ENCODE measurements around the gene CES3. TPM values are rescaled to one million over a fixed set of nuclear protein-coding genes. Genes with fewer than 3 reads are reported as not detected.
"Not testable (repeated sequence)": the region's sequence is repeated elsewhere in the genome, so short reads cannot be mapped to it uniquely, and the experiment has no call there.

CES3 gene
- total RNA-seq, 2 experiments from 2014 or later = 1.1 to 1.3 TPM

DNA sequence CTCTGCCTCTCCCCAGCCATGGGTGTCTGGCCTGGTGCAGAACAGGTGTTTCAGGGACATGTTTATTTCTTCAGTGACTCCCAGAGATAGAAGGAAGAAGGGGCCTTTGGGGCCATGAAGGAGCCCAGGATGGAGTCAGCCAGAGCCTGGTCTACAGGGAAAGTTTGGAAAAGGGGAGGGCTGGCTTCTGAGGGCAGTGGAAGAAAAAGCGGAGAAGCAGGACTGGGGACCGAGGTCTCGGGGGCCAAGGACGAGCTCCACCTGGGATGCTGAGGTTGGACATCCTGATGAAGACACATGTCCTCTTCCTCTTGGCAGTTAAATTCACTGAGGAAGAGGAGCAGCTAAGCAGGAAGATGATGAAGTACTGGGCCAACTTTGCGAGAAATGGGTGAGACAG lies 18.1 kb upstream of the CES3 start:
- Histone ChIP-seq H3K27ac (ENCODE audit: low read depth in 1 of 2, low read length in 2 of 2) (no peak overlapping the region), H3K9me3 (ENCODE audit: control insufficient read depth in 1 of 2, insufficient read depth in 1 of 2, low read length in 2 of 2) (no peaks in the 10 kb centered on the region), H3K4me1 (ENCODE audit: insufficient read depth, low read length) (peaks cover 9% of the 10 kb centered on the region), H3K36me3 (ENCODE audit: insufficient read depth, low read length) (peaks cover 56% of the 10 kb centered on the region), H3K4me3 (ENCODE audit: low read length) (no peak overlapping the region), H3K27me3 (ENCODE audit: control insufficient read depth in 1 of 2, insufficient read depth in 2 of 2, low read length in 2 of 2) (no peaks in the 10 kb centered on the region)
- POLR2A ChIA-PET = no interaction called here
- TF ChIP-seq, protein P1, sequence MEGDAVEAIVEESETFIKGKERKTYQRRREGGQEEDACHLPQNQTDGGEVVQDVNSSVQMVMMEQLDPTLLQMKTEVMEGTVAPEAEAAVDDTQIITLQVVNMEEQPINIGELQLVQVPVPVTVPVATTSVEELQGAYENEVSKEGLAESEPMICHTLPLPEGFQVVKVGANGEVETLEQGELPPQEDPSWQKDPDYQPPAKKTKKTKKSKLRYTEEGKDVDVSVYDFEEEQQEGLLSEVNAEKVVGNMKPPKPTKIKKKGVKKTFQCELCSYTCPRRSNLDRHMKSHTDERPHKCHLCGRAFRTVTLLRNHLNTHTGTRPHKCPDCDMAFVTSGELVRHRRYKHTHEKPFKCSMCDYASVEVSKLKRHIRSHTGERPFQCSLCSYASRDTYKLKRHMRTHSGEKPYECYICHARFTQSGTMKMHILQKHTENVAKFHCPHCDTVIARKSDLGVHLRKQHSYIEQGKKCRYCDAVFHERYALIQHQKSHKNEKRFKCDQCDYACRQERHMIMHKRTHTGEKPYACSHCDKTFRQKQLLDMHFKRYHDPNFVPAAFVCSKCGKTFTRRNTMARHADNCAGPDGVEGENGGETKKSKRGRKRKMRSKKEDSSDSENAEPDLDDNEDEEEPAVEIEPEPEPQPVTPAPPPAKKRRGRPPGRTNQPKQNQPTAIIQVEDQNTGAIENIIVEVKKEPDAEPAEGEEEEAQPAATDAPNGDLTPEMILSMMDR (IDR thresholded peaks at IDR 0.05) = no peak
- DNase-seq (no peak), ATAC-seq (ENCODE audit: poor library complexity) (no peak)
- Mint-ChIP-seq H3K36me3 (ENCODE audit: low read depth) (peaks cover 60% of the 10 kb centered on the region), H3K4me1 (ENCODE audit: low read depth) (peaks cover 8% of the 10 kb centered on the region), H3K9me3 (no peaks in the 10 kb centered on the region), H3K27ac (no peak overlapping the region), H3K27me3 (peaks cover 7% of the 10 kb centered on the region), H3K4me3 (no peak overlapping the region)
- intact Hi-C loops (cut with DNase I, micrococcal nuclease) = no loop called here
- CTCF ChIA-PET = no interaction called here

DNA sequence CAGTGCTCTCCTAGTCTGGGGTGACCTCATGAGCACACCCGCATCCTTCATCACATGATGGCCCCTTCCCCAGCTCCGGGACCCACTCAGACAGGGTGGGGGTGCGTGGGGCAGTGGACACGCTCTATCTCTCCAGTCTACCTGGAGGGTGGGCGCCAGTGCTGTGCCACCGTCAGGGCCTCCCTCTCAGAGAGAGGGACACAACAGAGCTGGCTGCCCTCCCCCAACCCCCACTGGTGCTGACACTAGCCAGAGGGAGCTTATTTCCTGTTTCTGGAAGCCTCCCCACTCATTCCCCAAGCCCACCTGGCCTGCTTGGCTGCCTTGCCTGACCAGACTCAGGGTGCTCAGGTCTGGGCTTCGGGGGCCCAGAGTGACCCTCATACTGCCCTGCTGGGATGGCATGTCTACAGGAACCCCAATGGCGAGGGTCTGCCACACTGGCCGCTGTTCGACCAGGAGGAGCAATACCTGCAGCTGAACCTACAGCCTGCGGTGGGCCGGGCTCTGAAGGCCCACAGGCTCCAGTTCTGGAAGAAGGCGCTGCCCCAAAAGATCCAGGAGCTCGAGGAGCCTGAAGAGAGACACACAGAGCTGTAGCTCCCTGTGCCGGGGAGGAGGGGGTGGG lies 17.5 kb upstream of the CES3 start:
- H3K4me3 Mint-ChIP-seq = no peak overlapping the region
- Histone ChIP-seq H3K4me3 (ENCODE audit: low read length) (no peak overlapping the region), H3K4me1 (ENCODE audit: insufficient read depth, low read length) (peaks cover 15% of the 10 kb centered on the region), H3K27ac (ENCODE audit: low read depth in 1 of 2, low read length in 2 of 2) (no peak overlapping the region), H3K9me3 (ENCODE audit: control insufficient read depth in 1 of 2, insufficient read depth in 1 of 2, low read length in 2 of 2) (peaks cover 0 to 2% of the 10 kb centered on the region in 2 experiments), H3K27me3 (ENCODE audit: control insufficient read depth in 1 of 2, insufficient read depth in 2 of 2, low read length in 2 of 2) (peaks cover 3 to 4% of the 10 kb centered on the region in 2 experiments), H3K36me3 (ENCODE audit: insufficient read depth, low read length) (peaks cover 50% of the 10 kb centered on the region)
- H3K27ac Mint-ChIP-seq = no peak overlapping the region
- H3K4me1 Mint-ChIP-seq (ENCODE audit: low read depth) = peaks cover 13% of the 10 kb centered on the region
- ATAC-seq (ENCODE audit: poor library complexity) (no peak), DNase-seq (no peak)
- CTCF ChIA-PET = interaction anchor here (1.0 to 1.3 kb wide), 2 partner anchors 18 to 113 kb away, joined by 4 read pairs; partner anchors contain the start of genes CES3 and NAE1
- H3K27me3 Mint-ChIP-seq = peaks cover 12% of the 10 kb centered on the region
- TF ChIP-seq, protein P1 (IDR thresholded peaks at IDR 0.05) = no peak
- POLR2A ChIA-PET = interaction anchor here (0.6 kb wide), 1 partner anchor 1380 kb away, joined by 3 read pairs; no protein-coding TSS in a partner anchor
- peaks cover 55% of the 10 kb centered on the region for H3K36me3 Mint-ChIP-seq (ENCODE audit: low read depth)
- H3K9me3 Mint-ChIP-seq = no peaks in the 10 kb centered on the region
- intact Hi-C loops (cut with DNase I, micrococcal nuclease) = no loop called here

DNA sequence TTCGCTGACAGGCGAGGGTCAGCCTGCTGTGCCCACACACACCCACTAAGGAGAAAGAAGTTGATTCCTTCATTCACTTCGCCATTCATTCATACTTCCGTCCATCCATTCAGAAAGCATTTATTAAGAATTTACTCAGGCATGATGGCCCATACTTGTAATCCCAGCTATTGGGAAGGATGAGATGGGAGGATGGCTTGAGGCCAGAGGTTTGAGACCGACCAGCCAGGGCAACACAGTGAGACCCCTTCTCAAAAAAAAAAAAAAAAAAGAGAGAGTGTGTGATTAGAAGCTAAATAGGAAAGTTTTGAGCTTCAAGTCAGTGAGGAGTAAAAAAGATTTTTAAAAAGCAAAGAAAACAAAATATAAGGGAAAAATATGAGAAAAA lies 17.0 kb upstream of the CES3 start:
- Histone ChIP-seq H3K4me1 (ENCODE audit: insufficient read depth, low read length) (peaks cover 20% of the 10 kb centered on the region), H3K27me3 (ENCODE audit: control insufficient read depth in 1 of 2, insufficient read depth in 2 of 2, low read length in 2 of 2) (peaks cover 7 to 9% of the 10 kb centered on the region in 2 experiments), H3K9me3 (ENCODE audit: control insufficient read depth in 1 of 2, insufficient read depth in 1 of 2, low read length in 2 of 2) (peaks cover 0 to 7% of the 10 kb centered on the region in 2 experiments), H3K27ac (ENCODE audit: low read depth in 1 of 2, low read length in 2 of 2) (no peak overlapping the region), H3K36me3 (ENCODE audit: insufficient read depth, low read length) (peaks cover 46% of the 10 kb centered on the region), H3K4me3 (ENCODE audit: low read length) (no peak overlapping the region)
- Mint-ChIP-seq H3K27me3 (peaks cover 17% of the 10 kb centered on the region), H3K36me3 (ENCODE audit: low read depth) (peaks cover 50% of the 10 kb centered on the region), H3K4me3 (peak overlapping the region; percentile 11), H3K27ac (no peak overlapping the region), H3K9me3 (no peaks in the 10 kb centered on the region), H3K4me1 (ENCODE audit: low read depth) (peaks cover 16% of the 10 kb centered on the region)
- TF ChIP-seq, protein P1 (IDR thresholded peaks at IDR 0.05) = no peak
- ChIA-PET CTCF (interaction anchor here (1.0 to 1.3 kb wide), 2 partner anchors 17 to 113 kb away, joined by 4 read pairs; partner anchors contain the start of genes CES3 and NAE1), POLR2A (interaction anchor here (0.6 kb wide), 1 partner anchor 1380 kb away, joined by 3 read pairs; no protein-coding TSS in a partner anchor)
- no peak for DNase-seq
- no peak for ATAC-seq (ENCODE audit: poor library complexity)
- intact Hi-C loops (cut with DNase I, micrococcal nuclease) = no loop called here

DNA sequence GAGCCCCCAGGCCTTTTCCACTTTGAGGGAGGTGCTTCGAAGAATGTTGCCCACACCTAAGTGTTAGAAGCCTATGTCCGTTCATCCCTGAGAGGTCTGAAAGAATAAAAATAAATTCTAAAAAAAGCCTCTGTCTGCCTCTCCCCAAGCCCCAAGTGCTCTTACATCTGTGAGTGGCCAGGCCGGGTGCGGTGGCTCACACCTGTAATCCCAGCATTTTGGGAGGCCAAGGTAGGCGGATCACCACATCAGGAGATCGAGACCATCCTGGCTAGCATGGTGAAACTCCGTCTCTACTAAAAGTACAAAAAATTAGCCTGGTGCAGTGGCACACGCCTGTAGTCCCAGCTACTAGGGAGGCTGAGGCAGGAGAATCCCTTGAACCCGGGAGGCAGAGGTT lies 16.1 kb upstream of the CES3 start:
- DNase-seq; H3K4me3 Mint-ChIP-seq; H3K4me3 ChIP-seq (ENCODE audit: low read length); POLR2A ChIA-PET; ATAC-seq (ENCODE audit: poor library complexity); H3K9me3 ChIP-seq (ENCODE audit: control insufficient read depth in 1 of 2, insufficient read depth in 1 of 2, low read length in 2 of 2); intact Hi-C loops (cut with DNase I, micrococcal nuclease); H3K9me3 Mint-ChIP-seq; H3K27ac Mint-ChIP-seq; H3K27ac ChIP-seq (ENCODE audit: low read depth in 1 of 2, low read length in 2 of 2): not testable (repeated sequence)
- peaks cover 39% of the 10 kb centered on the region for H3K36me3 ChIP-seq (ENCODE audit: insufficient read depth, low read length)
- H3K4me1 ChIP-seq (ENCODE audit: insufficient read depth, low read length) = peaks cover 24% of the 10 kb centered on the region
- H3K4me1 Mint-ChIP-seq (ENCODE audit: low read depth) = peaks cover 16% of the 10 kb centered on the region
- H3K27me3 ChIP-seq (ENCODE audit: control insufficient read depth in 1 of 2, insufficient read depth in 2 of 2, low read length in 2 of 2) = peaks cover 14 to 15% of the 10 kb centered on the region in 2 experiments
- CTCF ChIA-PET = interaction anchor here (1.3 kb wide), 1 partner anchor 114 kb away, joined by 4 read pairs; the partner anchor contains the start of gene NAE1
- H3K27me3 Mint-ChIP-seq = peaks cover 26% of the 10 kb centered on the region
- H3K36me3 Mint-ChIP-seq (ENCODE audit: low read depth) = peaks cover 41% of the 10 kb centered on the region

Data from CD4-positive, alpha-beta T cell (primary cell).